Medulla oblongata (tissue), 1 donor: Measurements from ENCODE around the gene LHX4.

ENCODE experiments used
- DNase-seq: peaks from one replicate; pipeline ENCODE4 v3.0.0-alpha.2; 2015; ENCODE audit errors: extremely low spot score

The LHX4 gene

DNA sequence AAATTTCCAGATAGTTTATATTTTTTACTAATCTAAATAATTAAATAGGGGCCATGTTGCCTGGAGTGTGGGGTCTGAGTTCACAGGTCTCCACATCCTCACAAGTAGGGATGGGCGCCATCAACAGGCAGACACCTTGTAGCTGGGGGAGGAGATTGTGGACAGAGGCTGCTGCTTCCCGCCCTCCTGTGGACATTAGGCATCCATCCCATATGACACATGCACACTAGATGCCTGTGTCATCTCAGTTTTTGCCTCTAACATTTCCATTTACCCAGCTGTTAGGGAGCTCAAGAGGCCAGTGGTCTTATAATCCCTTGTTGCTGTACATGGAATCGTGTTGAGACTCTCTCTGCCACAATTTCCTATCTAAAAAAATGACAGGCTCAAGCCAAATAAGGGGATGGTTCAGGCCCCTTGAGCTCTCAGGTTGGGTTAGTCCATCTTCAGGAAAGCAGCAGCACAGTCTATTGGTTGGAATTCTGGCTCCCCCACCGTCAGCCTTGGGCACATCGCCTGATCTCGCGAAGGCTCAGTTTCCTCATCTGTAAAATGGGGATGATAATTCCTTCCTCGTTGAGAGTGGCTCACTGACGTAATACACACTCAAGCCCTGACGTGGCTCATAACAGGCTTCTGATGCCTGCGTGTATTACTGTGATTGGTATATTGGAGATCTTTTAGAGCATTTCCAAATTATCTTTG, 13.6 kb downstream of the LHX4 start:
- DNase-seq = no peak

DNA sequence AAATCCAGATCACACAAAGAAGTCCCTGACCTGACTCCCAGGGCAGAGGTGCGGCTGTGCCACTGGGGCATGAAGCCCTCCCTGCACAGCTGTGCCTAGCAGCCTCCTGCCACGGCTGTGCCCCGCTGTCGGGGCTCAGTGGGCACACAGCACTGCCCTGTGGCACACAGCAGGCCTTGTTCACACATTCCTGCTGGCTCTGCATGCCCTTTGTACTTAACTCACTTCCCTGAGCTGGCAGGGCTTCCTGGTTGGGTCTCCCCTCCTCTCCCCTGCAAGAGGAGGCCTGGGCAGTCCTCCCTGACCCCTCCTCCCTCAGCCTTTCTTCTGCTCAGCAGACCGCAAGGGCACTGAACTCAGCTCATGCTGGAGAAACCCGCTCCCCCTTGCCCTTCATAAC, 14.8 kb downstream of the LHX4 start:
- DNase-seq = no peak

DNA sequence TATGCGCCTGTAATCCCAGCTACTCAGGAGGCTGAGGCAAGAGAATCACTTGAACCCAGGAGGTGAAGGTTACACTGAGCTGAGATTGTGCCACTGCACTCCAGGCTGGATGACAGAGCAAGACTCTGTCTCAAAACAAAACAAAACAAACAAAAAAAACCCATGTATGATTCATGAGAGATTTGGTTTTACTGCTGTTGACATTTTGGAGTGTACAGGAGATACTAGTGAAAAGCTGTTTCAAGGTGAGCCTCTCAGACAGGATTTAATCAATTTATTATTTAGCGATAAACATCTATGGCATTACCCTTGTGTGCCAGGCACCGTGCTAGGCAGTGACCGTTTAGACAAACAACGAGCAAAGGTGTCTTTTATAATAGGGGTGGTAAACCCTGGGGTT, 16.5 kb downstream of the LHX4 start:
- DNase-seq = no peak

DNA sequence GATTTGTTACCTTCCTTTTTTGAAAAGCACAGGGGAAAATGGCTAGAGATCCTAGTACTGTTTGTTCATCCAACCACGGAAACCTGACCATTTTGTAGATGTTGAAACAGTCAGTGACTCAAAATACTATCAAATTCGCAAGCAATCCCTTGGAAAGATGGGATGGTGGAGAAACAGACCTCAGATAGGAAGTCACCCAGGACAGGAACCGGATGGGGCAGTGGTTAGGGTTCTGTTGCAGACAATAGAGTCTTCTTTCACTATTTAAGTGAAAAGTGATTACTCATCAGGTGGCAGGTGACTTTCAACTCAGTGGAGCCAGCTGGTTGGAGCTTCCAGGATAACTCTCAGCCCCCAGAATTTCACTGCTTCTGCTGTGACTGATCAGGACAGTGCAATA, 17.0 kb downstream of the LHX4 start:
- DNase-seq = no peak

DNA sequence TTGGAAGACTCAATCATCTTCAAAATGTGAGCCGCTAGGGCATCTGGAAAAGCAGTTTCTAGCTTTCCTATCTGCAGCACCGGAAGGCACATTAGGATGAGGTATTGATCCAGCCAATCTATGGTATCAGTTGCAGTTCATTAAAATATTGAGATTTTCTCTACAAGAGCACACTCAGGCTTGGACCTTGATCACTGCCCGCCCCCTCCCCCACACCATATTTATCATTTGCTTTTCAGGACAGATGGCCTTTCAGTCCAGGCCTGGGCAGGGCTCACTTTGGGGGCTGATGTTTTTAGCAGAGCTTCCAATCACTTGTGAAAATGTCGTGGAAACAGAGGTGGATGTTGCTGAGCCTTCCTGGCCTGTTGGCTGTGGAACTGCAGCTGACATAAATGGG, 17.5 kb downstream of the LHX4 start:
- no peak for DNase-seq

DNA sequence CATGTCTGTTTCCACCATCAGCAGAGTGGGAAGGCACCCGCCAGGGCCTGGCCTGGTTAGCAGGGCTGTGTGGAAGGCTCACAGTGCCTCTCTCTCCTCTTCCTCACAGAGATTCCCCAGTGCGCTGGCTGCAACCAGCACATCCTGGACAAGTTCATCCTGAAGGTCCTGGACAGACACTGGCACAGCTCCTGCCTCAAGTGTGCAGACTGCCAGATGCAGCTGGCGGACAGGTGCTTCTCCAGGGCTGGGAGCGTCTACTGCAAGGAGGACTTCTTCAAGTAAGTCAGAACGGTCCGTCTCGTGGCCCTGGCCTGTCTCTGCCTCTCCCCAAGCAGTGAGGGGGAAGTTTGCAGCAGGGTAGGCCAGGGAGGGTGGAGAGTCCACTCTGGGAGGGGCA, 18.1 kb downstream of the LHX4 start:
- DNase-seq = no peak

DNA sequence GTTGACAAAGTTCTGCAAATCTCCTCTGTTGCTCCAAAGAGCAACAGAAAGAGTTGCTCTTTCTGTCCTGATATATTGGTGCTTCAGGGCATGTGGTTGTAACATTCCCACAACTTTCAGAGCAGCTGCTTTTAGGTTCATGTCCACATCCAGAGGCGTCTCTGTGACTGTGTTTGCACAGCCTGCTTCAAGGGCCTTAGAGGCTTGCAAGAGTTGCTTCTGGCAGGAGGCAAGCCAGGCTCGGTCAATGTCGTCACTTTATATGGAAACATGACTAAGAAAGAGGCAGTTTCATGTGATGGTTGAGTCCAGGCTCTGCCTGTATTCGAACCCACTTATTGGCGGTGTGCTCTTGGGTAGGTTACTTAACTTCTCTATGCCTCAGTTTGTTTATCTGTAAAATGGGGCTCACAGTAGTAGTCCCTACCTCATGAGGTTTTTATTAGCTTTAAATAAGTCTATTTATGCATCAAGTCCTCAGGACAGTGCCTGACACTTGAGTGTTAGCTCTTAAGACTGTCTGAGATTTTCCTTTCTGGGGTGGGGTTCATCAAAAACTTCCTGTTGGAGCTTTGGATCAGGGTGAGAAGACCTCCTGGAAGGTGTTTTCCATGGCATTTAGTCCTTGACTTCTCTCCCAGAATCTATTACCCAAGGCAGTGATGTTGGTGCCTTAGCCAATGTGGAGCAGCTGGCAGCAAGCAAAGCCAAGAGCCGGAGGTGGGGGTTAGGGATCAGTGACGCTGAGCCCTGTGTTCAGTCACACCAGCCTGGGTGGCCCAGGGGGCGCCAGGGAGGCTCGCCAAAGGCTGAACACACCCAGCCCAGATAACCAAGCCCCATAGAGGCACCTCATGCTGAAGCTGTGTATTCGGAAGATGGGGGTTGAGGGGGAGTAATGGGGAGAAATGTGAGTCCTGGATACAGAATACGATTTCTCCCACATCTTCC, 18.9 kb downstream of the LHX4 start:
- no peak for DNase-seq

DNA sequence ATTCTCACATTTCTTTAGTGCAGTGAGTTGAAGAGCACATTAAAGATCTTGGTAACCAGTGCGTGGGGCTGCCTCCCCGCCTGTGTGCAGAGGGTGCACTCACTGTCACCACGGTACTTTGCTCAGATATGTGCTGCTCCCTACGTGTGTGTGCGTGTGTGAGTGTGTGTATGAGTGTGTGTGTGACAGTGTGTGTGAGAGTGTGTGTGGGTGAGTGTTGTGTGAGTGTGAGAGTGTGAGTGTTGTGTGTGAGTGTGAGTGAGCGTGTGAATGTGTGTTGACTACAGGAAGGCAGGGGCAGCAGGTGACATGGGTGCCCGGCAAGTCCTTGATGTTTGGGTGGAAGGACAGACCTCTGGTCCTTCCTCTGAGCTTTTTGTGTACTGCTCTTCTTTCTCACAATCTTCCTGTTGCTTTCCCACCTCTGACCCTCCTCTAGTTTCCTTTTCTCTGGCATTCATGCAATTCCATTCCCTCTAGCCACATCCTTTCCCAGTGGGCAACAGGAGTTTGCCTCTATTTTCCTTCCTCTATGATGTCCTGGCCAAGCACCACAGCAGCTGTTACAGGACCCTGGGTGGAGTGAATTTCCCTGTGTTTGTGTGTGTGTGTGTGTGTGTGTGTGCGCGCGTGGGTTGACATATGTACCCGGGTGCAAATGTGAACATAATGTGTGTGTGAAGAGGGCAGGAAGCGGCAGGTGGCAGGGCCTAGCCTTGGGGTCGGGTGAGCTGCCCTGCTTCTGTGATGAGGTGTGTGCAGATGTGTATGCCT, 19.8 kb downstream of the LHX4 start:
- DNase-seq = no peak

DNA sequence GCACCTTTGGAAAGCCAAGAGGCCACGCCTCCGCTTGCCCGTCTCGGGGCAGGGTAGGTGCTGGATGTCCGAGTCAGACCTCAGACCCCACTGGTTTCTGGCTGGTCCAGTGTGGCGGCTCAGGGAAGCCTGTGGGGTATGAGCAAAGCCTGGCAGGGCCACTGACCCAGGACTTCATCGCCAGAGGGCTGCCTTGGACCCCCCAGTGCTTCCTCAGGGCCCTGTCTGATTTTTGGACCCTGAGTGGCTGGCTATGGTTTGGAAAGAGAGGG, 20.4 kb downstream of the LHX4 start:
- DNase-seq = no peak

DNA sequence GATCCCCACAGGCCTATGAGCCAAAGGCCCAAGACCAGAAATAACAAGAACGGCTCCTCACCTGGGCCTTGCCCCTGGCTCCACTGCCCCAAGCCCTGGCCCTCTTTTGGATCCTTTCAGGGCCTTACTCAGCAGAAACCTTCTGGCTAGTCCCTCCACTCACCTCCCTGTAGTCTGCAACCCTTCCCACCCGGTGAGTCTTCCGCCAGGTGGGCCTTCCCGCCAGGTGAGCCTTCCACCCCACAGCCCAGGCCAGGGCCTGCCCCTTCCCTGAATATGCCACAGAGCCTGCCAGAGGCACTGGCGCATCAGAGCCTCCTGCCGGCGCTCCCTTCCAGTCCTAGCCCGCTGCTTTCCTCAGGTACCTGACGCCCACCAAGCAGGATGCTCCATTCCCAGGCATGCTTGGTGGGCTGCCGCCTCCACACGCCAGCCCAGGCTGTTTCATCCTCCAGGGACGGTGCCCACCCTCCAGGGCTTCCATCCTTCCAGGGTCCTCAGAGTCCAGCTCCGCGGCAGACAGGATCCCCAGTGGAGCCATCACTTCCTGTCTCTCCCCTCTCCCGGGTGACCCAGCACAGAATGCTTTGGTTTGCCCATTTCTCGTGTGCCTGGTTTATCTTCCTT, 20.9 kb downstream of the LHX4 start:
- no peak for DNase-seq

DNA sequence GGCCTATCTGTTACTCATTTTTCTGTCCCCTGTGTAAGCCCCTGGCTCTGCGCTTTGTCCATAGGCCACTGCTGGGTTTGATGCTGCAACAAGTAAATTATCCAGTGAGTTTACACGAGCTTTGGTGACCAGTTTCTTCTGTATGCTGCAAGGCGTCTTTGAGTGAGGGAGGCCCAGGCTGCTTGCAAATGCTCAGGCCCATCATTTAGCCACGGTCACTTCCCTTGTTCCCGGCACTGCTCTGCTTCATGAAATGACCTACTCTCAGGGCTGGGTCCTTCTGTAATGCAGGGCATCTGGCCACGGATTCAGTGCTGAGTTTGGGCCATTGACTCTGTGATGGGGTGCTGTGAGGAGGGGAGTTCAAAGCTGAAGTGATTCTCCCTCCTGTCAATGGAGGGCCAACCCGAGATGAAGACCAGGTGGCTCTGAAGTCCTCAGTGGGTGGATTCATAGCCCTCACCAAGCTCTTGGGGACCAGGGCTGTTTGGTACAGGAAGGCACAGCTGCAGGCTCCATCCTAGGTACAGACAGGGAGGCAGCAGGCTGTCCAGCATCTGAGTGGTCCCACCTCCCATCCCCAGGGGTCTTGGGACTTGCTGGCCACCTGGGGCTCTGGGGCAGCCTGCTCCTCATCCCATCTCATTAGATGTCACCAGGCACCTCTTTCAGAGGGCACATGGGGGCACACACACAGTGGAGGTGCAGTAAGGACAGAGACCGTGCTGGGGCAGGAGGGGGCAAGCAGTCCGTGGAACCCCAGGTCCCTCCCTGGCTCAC, 21.7 kb downstream of the LHX4 start:
- DNase-seq = no peak

DNA sequence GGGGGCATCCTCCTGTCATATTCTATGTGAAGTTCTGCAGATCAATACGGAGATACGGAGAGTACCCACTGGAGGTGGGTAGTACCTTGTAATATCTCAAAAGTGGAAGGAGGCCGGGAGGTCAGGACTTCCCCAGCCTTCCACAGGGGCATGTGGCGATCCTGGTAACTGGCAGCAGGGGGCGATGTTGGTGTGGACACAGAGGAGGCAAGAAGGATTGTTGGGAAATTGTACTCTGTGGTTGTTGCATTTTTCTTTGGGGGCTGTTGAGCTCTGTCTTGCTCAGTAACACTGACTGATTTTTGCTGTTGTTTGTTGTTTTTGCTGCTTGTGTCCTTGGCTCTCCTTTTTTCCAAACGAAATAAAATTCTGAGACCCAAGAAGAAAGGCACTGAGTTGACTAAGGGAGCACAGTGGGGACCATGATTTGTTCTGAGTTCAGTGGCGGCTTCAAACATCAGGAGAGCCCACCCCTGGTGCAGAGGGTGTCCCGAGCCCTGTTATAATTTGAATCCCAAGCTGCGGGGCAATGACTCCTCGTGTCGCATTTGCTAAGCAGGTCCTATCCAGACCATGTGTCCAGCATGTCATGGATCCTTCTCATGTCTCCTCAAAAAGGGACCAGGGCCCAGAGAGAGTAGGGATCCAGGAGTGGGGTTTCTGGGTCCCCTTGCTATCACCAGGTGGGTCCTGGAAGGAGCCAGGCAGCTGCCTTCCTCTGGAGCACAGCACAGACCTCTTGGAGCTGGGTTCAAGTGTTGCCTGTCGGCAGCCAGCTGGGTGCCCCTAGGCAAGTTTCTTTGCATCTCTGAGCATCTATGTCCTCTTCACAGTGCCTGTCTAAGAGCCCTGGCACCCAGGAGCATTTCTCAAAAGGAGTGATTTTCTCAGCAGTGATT, 22.8 kb downstream of the LHX4 start:
- DNase-seq = peak; percentile 55

DNA sequence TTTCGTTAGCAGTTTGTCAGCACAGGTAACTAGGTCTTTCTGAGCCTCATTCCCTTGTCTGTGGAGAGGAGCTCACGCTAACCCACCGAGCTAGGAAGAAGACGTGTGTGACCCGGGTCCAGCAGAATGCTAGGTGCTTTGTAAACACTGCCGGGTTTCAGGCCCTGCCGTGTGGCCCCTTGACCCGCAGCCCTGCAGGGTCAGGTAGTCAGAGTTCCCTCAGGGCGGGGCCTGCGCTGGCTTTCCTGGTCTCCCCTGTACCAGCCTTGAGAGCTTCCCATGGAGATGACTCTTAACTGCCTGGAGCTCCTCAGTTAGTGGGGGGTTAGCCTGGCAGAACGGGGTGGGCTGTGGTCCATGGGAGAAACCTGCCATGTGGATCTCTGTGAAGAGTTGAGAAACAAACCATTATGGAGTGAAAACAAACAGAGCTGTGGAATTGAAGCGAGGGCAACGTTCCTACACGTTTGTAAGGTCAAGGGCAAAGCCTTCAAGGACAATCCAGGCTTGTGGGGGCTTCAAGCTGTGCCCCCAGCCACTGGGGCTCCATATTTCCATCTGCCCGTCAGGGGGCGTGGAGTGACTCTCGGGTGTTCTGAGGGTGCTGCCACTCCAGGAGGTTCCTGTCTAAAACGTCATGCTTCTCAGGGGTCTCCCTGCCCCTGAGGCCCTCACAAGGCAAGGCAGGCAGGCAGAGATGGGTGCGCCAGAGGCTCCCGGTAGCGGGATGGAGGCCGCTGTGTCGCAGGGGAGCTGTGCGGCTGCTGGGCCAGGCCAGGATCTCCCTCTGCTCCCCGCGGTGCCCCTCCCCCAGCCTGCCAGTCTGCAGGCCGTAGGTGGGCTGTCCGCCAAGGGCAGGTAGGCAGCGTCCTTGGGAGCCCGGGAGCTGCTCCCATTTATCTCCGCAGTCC, 23.8 kb downstream of the LHX4 start:
- DNase-seq = no peak

DNA sequence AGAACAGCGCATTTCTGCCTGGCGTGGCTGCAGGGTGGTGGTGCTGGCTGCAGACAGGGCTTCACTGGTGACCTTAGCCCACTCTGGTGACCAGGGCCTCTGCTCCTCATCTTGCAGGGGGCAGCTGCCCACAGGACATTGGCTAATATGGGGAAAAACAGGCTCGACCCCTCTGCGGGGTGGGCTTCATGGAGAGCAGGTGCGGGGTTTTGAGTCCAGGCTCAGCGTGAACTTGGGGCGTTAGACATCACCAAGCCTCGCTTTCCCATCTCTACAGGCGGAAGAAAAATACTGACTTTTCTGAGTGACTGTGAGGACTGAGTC, 24.4 kb downstream of the LHX4 start:
- DNase-seq = no peak

DNA sequence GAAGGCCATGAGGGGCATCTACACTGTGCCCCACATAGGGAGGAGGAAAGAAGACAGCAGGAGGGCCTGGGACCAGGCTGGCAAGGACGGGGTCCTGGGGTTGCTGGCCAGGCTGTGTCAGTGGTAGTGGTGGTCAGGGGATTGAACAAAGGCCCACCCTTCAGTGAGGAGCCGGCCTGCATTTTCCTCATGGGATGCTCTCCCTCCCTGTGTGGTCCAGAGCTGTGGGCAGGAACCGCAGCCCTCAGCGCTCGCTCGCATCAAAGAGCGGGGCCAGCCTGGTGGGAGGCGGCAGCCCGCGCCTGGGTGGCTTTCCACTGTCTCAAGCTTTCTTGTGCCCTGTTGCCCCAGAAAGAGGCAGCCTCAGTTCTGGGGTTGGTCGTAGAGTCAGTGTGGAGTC, 24.8 kb downstream of the LHX4 start:
- DNase-seq = no peak

DNA sequence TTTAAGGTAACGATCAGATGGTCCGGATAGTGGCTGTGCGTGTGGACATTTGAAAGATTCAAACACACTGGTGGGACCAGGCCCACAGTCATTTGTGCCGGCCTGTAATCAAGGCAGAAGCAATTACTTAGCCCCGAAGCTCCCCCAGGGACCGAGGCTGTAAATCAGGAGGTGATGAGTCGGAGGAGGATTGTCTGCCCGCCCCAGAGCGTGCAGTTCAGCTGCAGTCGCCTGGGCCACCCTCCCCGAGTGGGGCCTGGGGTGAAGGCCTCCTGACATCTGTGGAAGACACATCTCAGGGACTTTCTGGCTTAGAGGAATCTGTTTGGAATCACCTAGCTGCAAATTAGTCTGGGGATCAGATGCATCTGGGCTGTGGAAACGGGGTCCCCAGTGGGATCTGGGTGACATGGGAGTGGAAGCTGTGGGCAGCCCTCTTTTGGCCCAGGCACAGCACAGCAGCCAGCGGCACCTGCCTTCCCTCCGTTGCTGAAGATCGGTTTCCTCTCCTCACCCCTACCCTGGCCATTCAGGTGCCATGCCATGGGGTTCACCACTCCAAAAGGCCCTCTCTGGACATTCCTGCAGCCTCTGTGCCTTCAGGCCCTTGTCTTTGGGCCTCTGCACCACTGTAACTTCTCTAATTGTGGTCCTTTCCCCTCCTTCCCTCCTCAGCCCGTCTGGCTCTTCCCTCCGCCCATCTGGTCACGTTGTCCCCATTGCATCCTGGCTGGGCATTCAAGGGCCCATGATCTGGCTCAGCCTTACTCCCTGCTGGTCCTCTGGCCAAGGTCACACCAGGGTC, 25.7 kb downstream of the LHX4 start:
- DNase-seq = no peak

DNA sequence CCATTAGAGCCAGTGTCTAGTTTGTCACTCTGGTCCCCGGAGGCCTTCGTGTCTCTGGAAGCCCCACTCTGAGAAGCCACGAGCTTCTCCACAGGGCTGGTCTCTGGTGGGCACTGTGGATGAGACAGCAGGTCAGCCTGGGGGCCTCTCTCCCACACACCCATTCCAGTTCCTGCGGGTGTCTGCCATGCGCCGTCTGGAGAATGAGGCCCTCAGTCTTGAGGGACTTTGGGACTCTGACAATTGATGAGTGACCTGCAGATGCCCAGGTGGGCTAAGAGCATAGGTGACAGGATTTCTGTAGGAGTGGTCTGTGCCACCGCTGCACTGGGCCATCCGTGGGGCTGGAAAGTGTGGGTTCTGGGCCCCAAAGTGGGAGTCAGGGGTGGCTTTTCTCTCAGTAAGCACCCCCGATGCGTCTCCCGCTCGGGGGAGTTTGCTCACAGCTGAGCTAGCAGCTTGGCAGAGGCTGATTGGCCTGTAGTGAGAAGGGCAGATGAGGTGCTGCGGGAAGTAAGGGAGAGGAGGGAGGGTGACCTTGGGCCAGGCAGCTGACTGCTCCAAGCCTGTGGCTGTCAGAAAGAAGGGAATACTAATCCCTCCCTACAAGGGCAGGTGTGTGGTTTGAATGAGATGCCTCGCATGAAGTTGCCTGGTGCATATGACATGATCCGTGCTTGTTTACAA, 26.4 kb downstream of the LHX4 start:
- no peak for DNase-seq

DNA sequence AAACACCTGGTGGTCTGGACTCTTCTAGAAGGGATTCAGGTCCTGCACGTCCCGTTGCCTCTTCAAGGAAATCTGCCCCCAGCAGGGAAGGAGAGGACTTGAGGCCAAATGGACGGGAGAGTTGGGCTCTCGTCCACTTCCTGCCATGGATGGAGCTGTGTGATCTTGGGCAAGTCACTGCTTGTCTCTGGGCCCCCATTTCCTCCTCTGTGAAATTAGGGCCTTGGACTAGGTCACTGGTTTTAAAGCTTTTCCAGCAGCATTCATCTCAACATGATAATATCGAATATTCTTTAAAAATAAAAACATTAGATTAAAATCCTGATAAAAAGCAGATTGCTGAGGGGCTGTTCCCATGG, 26.9 kb downstream of the LHX4 start:
- DNase-seq = no peak
